Stimulated activated CD8-positive, alpha-beta memory T cell treated with anti-CD3 and anti-CD28 coated beads, Interleukin-12 subunit alpha, Interleukin-12 subunit beta, amount 100 ng/mL, for 4 hours (primary cell): Measurements from ENCODE around the gene CMIP.

Experiments
- DNase-seq: peaks from one replicate; pipeline ENCODE4 v3.0.0-alpha.2; 2020; ENCODE audit warnings: low read depth

CMIP gene

DNA sequence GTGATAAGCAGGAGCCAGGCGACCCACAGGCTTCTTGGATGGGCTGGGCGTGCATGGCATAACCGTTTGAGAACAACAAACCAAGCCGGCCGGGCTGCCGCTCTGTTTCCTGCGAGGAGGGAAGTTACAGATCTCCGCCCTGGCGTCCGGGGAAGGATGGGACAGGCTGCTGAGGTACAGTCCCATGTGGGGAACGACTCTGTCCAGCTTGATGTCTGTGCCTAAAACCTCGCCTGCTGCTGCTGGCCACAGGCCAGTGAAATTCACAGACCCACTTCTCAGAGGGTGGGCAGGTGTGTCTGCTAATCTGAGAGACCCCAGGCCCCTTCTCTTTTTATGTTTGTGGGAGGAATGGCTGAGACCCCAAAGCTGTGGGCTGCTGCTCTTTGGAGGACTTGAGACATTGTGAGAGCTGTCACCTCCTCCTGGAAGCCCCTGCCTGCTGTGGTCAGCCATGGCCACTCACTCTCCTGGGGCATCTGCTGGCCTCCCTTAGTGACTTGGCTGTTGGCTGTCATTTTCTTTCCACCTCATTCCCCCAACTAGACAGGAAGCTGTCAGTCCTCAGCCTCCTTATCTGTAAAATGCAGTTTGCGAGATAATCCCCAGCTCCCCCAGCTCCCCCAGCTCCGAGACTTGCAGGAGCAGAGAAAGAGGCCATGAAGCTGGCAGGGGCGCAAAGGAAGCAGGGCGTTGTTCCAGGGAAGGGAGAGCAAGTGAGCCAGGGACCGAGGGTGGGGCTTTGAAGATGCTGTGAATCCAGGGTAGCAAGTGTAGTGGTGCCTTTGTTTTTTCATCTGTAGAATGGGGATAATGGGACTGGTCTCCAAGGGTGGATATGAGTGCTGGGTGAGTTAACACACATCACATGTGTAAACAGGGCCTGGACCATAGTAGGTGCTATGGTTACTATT is 51.0 kb downstream of the CMIP start:
- no peak for DNase-seq

DNA sequence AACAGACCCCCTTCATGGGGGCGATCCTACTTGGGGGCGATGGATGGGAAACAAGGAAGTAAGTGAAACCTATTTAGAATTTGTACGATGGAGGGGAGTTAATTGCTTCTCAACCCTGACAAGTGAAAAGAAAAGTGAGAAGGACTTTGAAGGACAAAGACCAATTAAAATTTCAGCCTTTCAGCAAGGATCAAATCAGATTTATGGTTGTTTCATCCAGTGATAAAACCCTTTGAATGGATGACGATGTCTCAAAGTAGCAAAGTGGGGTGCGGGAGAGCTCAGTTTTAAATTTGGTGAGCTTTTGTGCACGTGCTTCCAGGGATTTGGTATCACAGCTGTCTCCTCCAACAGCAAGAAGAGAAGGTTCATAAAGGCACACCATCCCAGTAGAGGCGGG is 51.7 kb downstream of the CMIP start:
- no peak for DNase-seq

DNA sequence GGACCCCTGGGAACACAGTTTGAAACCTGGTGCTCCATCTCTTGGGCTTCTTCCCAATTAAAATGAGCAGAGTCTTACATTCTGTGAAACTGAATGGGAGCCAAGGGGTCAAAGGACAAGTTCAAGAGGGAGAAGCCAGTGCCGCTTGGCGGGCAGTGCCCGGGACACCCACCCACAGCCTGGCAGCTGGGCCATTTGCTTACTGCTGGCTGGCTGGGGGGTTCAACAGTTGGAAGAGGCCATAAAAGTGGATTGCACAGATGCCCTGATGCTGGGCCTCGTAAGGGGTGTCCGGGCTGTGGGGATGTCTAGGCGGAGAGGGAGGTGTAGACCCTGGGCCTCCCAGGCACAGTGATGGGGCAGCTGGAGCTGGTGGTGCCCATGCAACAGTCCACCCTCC is 52.1 kb downstream of the CMIP start:
- DNase-seq = no peak

DNA sequence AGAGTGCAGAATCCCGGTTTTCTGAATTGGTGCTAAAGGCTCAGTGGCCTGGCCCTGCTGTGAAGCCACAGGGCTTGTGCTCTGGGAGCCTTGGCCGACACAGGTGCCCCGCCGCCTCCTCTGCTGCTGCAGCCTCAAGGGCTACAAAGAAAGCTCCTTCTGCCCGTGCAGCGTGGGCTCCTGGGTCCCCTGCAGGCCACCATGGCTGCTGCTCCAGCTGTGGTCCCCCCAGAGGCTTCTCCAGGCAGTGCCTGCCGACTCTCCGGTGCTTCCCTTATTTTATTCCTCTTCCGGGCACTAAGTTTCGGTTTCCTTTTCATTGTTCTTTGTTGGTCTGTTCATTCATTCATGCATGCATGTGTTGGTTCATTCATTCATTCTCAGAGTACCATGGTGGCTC is 53.1 kb downstream of the CMIP start:
- DNase-seq = no peak

DNA sequence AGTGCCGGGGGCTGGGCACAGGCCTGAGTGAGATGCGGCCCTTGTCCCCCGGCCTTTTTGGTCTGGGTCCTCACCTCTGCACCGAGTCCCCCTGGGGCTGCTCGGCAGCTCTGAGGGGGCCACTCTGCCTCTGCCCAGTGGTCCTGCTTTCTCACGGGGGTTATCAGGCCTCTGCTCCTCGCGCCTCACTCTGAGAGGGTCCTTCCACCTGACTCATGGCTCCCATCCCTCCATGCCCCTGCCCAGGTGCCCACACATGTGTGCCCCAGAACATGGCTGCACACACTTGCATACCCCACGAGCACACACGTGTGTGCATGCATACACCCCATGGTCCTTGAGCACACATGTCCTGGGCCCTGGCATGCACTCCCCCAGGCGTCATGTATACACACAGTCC is 53.7 kb downstream of the CMIP start:
- DNase-seq = no peak

DNA sequence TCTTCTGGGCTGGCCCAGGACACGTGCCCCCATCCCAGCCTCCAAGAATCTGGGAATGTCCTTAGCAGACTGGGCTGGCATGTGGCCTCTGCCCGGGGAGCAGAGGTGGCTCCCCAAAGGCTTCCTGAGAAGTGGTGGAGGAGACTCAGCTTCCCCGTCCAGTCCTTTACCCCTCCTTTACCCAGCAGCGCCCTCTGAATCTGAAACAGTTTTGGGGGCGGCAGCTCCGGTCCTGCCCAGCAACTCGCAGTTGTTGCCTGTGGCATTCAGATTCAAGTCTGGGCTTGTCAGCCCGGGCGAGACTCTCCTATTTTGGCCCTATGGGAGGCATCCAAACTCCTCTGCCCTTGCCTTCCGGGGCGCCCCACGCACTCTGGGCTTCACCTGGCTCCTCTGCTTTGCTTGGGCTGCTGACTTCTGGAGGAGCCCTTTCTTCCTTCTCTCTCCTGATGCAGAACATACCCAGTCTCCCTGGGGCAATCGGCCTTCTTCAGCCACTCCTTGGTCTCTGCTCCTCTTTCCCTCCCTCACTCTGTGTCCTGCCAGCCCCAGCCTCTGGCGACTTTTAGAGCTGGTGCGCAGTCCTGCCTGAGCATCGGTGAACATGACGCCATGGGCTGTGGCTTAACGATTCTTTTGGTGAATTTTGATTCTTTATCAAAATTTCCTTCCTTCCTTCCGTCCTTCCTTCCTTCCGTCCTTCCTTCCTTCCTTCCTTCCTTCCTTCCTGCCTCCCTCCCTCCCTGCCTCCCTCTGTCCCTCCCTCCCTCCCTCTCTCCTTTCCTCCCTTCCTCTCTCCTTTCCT is 55.2 kb downstream of the CMIP start:
- no peak for DNase-seq

DNA sequence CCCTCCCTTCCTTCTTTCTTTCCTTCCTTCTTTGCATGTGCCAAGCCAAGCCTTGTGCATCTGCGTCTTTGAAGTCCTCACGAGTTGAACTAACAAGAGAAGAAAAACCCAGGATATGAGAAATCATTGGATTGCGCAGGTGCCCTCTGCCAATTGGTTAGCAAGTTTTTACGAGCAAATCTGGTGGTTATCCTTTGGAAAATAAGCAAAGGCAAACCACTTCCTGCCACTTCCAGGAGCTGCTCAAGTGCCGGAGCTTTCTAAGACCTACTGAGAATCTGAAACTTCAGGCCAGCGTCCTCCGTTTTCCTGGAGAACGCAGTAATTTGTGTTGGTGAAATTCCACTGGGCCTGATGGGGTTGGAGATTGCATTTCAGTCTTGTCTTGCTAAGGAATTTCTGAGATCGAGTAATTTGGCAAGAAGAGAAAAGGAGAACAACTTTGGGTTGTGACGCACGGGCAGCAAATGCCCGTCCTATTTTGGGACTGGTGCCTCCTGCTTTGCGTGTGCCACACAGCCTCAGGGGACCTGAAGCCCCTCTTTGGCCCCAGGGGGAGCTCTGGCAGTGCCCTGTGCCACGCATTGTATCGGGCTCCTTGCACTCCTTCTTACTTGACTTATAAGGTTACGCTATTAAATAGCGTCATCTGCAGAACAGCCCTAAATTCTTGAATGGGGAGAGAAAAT is 56.4 kb downstream of the CMIP start:
- no peak for DNase-seq

DNA sequence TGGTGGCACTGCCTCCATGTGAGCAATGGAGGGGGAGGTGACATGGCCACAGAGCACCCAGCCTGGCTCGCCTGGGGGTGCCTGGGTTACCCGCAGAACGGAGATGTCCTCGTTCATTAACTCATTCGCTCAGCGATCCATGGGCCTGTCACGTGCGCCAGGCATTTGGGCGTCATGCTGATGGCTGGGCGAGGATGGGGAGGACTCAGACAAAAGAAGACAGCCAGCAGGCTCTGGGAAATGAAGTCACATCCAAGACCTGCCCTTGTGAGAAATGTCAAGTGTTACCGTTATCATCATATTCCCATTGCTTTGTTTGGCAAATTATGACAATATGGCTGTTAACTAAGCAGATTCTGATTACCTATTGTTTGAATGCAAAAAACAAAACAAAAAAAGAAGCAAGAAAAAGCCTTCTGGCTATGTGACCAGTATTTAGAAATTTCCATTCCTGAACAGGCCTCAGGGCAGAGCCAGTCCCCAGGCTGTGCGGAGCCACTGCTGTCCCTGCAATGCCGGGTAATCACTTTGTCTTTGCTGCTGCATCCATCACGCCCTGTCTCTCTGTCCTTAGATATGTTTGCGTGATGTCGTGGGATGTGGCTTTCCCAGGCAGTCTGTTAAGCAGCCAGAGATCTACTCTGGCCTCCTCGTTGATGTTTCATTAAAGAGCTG is 57.9 kb downstream of the CMIP start:
- no peak for DNase-seq

DNA sequence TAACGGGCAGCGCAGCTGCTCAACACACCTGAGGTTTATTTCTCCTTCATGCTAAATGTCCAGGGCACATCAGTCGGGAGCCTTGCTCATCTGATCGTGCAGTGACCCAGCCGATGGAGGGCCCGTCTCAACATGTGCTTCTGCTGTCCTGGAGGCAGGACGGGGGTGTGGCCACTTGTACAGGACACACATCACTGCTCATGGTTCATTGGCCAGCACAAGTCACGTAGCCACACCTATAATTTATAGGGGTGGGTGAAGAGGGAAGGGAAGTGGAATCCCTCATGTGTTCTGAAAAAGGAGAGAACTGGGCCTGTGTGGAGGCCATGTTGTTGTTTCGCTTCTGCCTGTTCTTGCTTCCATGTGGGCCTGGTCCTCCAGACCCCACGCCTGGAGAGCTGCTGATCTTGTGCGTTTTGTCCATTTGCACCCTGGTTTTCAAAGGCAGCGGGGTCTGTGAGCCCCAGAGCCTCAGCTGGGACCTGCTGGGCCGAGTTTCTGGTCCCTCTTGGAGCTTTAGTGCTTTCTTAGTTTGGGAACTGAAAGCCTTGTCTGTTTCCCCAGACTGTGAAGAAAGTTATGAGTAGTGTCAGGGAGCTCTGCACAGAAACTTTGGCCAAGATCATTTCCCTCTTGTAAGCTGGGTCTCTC is 60.5 kb downstream of the CMIP start:
- no peak for DNase-seq

DNA sequence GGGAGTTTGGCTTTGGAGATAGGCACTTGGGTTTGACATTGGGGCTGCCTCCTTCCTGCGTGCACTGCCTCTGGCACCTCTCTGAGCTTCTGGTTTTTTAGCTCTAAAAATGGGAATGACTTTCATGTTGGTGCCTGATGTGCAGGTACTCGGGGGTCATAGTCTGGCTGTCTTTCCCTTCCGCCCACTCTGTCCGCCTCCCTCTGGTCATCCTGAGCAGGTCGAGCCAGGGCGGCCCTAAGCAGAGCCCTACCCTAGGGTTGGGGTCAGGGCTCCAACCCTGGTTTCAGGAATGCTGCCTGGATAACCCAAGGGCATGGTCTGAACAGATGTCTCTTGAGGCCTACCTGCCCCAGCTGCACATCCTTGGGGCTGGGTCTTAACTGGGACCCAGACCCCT is 64.8 kb downstream of the CMIP start:
- no peak for DNase-seq

DNA sequence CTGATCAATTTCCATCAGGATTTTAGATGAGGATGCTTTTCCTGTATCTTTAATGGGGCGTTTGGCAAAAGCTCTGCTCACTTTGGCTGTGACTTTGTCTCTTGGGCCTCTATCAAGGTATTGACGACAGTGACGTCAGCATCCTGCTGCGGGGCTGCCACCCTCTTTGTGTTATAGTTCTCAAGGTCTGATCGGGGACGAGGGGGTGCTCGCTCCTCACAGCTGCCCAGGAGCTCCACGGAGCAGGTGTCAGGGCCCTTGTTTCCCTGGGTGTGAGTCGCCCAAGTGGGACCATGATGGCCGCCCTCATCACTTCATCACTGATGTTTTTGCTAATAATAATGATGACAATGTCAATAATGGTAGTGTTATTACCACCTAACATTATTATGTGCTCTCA is 65.4 kb downstream of the CMIP start:
- DNase-seq = no peak

DNA sequence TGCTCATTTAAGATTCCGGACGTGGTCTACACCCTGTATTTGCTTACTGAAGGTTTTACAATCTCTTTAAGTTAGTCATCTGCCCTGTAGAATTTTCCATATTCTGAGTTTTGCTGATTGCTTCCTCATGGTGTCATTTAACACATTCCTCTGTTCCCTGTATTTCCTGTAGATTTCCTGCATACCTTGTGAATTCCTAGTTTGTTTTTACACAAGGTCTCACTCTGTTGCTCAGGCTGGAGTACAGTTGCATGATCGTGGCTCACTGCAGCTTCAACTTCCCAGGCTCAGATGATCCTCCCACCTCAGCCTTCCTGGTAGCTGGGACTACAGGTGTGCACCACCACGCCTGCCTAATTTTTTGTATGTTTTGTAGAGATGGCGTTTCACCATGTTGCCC is 66.8 kb downstream of the CMIP start:
- DNase-seq = no peak

DNA sequence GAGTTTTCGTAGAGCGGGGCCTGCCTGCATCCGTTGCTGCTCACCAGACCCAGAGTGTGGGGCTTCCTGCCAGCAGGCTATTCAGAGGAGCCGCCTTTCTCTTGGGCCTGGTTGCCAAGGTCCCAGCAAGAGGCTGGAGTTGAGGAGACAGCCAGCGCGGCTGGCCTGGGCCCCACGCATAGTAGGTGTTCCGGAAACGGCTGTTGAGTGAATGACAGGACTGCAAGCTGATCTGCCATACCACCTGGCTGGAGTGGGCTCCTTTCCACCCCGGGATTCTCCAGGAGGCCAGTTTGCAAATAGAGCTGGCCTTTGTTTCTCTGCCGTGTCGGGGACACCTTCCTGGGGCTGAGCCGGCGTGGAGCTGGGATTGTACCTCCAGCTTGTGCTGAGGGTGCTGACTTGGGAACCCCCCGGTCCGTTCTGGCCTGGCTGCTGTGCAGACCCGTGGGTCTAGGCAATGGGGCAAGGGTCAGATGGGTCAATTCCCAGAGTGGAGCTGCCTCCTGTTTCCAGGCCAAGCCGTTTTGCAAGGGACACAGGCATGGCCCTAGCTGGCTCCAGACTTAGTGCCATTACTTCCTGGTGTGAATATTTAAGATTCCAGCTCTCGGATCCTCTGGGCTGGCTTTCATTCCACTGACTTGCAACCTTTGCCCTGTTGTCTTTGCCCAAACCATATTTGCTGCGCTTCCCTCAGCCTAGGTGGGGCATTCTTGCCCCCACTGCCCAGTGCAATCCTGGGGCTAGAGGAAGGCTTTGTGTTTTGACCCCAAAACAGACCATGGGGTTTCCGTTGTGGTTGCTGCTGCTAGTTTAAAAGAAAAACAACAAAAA is 68.8 kb downstream of the CMIP start:
- DNase-seq = no peak

DNA sequence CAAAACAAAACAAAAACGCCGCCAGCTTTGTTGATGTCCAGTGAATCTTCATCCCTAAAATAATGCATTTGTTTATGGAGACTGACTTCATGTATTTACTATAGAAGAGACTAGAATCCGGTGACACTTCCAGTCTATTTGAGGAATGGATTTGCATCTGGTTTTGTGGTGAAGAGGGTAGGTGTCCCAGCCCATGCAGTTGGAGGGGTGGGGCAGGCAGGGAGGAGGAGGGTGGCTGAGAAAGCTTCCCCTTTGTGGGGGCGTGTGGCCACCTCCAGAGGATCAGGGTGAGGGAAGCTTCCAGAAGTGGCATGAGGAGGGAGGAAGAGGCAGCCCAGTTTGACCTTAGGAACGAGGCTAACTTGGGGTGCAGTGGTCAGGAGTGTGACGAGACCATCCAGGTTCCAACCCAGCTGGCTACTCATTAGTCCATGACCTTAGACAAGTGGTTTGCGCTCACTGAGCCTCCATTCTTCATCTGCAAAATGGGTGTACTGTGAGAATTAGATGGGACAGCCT is 69.5 kb downstream of the CMIP start:
- no peak for DNase-seq

DNA sequence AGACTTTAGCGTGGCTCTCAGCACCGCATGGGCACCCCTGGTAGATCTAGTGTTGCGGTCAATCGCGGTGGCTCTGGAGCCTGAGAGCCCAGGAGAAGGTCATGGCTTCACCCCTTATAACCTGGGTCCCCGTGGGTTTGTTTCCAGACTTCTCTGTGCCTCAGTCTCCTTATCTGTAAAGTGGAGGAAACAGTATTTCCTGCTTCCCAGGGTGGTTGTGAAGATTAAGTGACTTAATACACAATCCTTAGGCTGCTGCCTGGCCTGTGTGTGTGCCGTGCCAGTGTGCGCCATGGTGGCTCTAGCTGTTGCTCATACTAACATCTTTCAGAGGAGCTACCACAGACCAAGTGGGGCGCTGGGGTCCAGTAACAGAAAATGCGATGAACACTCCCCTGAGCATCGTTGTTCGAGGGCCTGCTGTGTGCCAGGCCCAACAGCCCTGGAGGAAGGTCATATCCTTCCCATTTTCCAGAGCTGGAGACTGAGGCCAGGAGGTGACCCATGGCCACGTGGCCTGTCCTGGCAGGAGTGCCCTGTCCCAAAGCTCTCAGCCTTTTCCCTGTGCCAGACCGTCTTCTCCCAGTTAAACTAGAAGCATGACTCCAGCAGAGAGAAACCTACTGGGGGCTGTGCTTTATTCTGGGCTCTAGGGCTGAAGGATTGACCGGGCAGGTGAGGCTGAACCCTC is 70.1 kb downstream of the CMIP start:
- DNase-seq = no peak

DNA sequence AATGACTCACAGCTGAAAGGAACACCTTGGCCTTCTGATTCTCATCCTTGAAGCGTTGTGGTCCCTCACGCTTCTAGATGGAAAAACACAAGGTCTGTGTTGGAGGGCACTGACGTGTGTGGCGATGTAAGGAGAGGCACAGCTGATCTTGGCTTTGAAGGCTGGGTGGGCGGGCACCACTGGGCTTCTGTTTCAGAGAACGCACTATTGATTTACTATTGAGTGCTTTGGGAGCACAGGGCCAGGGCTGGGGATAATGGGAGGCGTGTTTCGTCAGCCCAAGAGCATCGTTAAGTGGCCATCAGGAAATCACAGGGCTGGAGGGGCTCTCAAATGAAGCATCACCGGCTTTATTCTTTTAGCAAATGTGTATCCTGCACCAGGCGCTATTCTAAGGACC is 70.7 kb downstream of the CMIP start:
- DNase-seq = no peak

DNA sequence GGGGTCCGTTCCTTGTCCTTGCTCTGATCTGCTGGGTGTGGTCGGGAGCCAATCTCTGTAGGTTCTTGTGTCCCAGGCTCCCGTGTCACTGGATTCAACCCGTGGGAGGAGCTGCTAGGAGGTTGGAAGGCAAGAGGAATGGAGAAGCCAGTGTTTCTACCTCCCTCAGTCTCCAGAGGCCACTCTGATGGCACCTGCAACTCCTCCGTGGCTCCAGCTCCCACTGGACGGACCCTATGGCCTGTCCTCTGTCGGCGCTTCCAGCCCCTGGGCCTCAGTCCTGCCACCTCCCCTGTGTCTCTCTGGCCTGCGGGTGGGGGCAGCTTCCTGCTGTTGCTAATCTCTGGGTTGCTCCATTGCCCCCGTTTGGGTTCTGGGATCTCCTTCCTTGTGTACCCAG is 71.1 kb downstream of the CMIP start:
- DNase-seq = no peak

DNA sequence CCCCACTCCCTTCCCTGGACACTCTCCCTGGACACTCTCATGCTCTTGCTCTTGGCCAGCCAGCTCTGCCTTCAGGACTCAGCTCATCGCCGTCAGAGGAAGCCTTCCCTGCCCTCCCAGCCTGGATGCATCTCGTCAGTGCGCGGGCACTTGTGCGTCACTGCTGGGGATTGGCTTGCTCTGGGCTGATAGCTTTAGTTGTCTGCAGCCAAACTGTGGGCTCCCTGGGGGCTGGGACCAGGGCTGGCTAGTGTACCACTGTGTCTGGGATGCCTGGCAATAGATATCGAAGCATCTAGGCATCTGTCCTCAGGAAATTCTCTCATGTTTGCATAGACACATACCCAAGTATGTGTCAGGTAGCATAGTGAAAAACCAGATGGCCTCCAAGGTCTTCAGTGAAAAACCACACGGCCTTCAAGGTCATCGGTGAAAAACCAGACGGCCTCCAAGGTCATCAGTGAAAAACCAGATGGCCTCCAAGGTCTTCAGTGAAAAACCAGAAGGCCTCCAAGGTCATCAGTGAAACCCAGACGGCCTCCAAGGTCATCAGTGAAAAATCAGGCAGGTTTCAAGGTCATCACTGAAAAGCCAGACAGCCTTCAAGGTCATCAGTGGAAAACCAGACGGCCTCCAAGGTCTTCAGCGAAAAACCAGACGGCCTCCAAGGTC is 72.0 kb downstream of the CMIP start:
- DNase-seq = no peak

DNA sequence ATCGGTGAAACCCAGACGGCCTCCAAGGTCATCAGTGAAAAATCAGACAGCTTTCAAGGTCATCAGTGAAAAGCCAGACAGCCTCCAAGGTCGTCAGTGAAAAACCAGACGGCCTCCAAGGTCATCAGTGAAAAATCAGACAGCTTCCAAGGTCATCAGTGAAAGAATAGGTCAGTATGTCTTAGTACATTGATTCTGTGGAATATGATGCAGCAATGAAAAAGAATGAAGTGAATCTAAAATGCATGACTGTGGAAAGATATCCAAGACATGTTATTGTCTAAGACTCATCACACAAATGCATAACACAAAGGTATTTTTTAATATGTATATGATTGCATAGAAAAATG is 72.5 kb downstream of the CMIP start:
- no peak for DNase-seq
